Measurements from ENCODE around the gene C11orf65.
A peak's percentile ranks its signal among the peaks of the same experiment; 100 is the strongest.

C11orf65 gene

DNA sequence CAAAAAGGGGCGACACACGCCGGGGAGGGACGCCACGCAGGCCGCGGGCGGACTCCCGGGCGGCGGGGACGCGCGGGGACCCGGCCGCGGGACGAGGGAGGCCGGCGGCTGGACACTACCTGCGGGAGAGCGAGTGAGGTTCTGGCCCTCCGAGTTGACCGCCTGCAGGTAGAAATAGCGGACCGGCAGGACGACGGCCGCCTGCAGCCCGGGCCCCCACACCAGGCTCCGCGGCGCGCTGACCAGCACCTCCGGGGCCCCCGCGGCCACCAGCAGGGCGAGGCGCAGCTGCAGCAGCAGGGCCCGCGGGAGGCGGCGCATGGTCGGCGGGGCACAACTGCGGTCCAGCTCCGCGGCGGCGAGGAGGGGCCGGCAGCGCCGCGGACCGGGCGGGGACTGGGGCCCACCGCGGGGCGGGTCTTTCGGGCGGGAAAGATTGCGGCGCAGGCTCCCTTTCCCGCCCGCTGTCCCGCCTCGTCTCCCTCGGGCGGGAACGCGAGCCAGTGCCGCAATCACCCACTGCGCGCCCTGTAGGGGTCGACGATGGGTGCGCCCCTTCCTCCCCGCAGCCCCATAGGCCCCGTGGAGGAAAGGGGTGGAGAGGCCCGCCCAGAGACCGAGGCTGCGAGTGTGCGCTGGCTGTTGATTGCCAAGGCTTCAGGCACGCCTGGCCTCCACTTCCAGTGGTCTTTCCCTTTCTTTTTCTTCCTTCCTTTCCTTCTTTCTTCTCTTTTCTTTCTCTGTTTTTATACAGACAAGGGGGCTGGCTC is 30.9 kb upstream of the C11orf65 start, which contains the start of gene POGLUT3 (continued):
- TF ChIP-seq ZNF426 (tag by site-specific recombination; IDR thresholded peaks at IDR 0.05) = no peak
- TF ChIP-seq TRIM28 (IDR thresholded peaks at IDR 0.05; ENCODE audit: borderline replicate concordance, low read length) = no peak
- TF ChIP-seq ZXDB (tag by site-specific recombination; IDR thresholded peaks at IDR 0.05) = peak; percentile 70
- TF ChIP-seq ZNF544 (tag by site-specific recombination; IDR thresholded peaks at IDR 0.05) = no peak
- TF ChIP-seq, protein P1, sequence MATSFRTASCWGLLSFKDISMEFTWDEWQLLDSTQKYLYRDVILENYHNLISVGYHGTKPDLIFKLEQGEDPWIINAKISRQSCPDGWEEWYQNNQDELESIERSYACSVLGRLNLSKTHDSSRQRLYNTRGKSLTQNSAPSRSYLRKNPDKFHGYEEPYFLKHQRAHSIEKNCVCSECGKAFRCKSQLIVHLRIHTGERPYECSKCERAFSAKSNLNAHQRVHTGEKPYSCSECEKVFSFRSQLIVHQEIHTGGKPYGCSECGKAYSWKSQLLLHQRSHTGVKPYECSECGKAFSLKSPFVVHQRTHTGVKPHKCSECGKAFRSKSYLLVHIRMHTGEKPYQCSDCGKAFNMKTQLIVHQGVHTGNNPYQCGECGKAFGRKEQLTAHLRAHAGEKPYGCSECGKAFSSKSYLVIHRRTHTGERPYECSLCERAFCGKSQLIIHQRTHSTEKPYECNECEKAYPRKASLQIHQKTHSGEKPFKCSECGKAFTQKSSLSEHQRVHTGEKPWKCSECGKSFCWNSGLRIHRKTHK (tag by site-specific recombination; IDR thresholded peaks at IDR 0.05) = no peak
- TF ChIP-seq WT1 (tag by site-specific recombination; IDR thresholded peaks at IDR 0.05) = peak; percentile 62; the same call in 1 of the 2 replicates
- TF ChIP-seq KLF10 (tag by site-specific recombination; IDR thresholded peaks at IDR 0.05) = no peak
- TF ChIP-seq ZNF600 (tag by site-specific recombination; IDR thresholded peaks at IDR 0.05) = peak; percentile 48; the same call in 1 of the 2 replicates
- TF ChIP-seq, protein P2, sequence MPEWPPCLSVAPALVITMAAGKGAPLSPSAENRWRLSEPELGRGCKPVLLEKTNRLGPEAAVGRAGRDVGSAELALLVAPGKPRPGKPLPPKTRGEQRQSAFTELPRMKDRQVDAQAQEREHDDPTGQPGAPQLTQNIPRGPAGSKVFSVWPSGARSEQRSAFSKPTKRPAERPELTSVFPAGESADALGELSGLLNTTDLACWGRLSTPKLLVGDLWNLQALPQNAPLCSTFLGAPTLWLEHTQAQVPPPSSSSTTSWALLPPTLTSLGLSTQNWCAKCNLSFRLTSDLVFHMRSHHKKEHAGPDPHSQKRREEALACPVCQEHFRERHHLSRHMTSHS (tag by site-specific recombination; IDR thresholded peaks at IDR 0.05) = no peak
- no peak for TF ChIP-seq ZNF324 (tag by site-specific recombination; IDR thresholded peaks at IDR 0.05)
- no peak for TF ChIP-seq MEIS1 (CRISPR knock-in tag; IDR thresholded peaks at IDR 0.05; ENCODE audit: borderline replicate concordance)
- TF ChIP-seq ZBTB17 (tag by site-specific recombination; IDR thresholded peaks at IDR 0.05) = peak; percentile 46
- peak; percentile 89 for TF ChIP-seq ZNF660 (tag by site-specific recombination; IDR thresholded peaks at IDR 0.05)

DNA sequence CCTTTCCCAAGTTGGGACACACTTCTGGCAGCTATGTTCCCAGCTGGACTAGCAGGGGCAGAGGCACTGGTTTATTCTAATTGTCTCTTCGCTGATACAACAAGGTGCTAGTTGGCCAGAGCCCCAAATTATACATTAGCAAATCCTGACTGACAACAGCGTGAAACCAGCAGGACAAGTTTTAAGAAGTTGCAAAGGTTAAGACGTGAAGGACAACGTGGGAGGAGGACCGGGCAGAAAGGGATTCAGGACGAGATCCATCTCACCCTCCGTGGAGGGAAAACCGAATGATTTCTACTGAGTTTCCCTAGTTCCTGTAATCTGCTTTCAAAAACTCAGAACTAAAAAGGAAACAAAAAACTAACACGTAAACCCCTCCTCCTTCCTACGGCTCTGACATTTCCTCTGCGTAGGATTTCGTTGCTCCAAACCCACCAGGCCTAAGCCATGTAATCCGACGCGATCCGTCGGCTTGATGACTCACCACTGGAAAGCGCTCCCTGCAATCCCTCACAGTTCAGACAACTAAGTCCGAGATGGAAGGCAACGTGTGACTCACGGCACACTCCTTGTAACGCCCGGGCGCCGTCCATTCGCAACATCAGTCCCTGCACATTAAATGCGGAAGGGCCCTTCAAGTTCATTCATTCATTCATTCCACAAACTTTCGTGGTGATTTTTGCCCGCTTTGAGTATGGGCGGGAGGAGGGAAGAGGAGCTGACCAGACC is 30.2 kb upstream of the C11orf65 start:
- H3K9me3 ChIP-seq (ENCODE audit: control insufficient read depth, insufficient read depth, low read depth, low read length) = no peaks in the 10 kb centered on the region
- POLR2A ChIA-PET = interaction anchor here (0.6 to 1.4 kb wide), 4 partner anchors 18 to 236 kb away, joined by 3 to 7 read pairs (median 3); partner anchors contain the start of gene EXPH5
- peak overlapping the region; percentile 56 for H3K4me3 ChIP-seq (ENCODE audit: low read depth, low read length)
- peak overlapping the region; percentile 90 for H3K27ac ChIP-seq (ENCODE audit: extremely low read depth, low read depth, low read length)
- no peaks in the 10 kb centered on the region for H3K4me1 ChIP-seq (ENCODE audit: control insufficient read depth, insufficient read depth, low read length)
- CTCF ChIA-PET = interaction anchor here (0.7 kb wide), 1 partner anchor 1025 kb away, joined by 3 read pairs; no protein-coding TSS in a partner anchor
- peaks cover 0 to 4% of the 10 kb centered on the region in 2 experiments; a peak in 1 of 3 replicates for H3K36me3 ChIP-seq (ENCODE audit: control insufficient read depth in 2 of 2, insufficient read depth in 1 of 2, low read length in 2 of 2)
- TF ChIP-seq ZNF366 (tag by site-specific recombination; conservative IDR thresholded peaks at IDR 0.05) (peak; percentile 79), ZFHX2 (tag by site-specific recombination; conservative IDR thresholded peaks at IDR 0.05) (peak; percentile 68), ZBTB21 (tag by site-specific recombination; IDR thresholded peaks at IDR 0.05) (peak; percentile 67; the same call in 1 of the 2 replicates), ZNF76 (tag by site-specific recombination; IDR thresholded peaks at IDR 0.05; ENCODE audit: borderline replicate concordance, low read depth) (peak; percentile 26; the same call in 1 of the 2 replicates), IKZF3 (tag by site-specific recombination; IDR thresholded peaks at IDR 0.05) (peak; percentile 92), ZNF571 (tag by site-specific recombination; IDR thresholded peaks at IDR 0.05) (no peak), TRIM28 (IDR thresholded peaks at IDR 0.05; ENCODE audit: borderline replicate concordance, low read length) (peak; percentile 90; the same call in 1 of the 2 replicates), SP2 (tag by site-specific recombination; IDR thresholded peaks at IDR 0.05) (peak; percentile 67), ZNF2 (tag by site-specific recombination; IDR thresholded peaks at IDR 0.05) (peak; percentile 66; the same call in 1 of the 2 replicates), MYNN (tag by site-specific recombination; IDR thresholded peaks at IDR 0.05; ENCODE audit: borderline replicate concordance) (no peak), ZNF24 (tag by site-specific recombination; IDR thresholded peaks at IDR 0.05) (peak; percentile 95), ZXDB (tag by site-specific recombination; IDR thresholded peaks at IDR 0.05) (peak; percentile 80), SCRT2 (tag by site-specific recombination; IDR thresholded peaks at IDR 0.05) (no peak)
- TF ChIP-seq, protein P3, sequence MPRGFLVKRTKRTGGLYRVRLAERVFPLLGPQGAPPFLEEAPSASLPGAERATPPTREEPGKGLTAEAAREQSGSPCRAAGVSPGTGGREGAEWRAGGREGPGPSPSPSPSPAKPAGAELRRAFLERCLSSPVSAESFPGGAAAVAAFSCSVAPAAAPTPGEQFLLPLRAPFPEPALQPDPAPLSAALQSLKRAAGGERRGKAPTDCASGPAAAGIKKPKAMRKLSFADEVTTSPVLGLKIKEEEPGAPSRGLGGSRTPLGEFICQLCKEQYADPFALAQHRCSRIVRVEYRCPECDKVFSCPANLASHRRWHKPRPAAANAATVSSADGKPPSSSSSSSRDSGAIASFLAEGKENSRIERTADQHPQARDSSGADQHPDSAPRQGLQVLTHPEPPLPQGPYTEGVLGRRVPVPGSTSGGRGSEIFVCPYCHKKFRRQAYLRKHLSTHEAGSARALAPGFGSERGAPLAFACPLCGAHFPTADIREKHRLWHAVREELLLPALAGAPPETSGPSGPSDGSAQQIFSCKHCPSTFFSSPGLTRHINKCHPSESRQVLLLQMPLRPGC (tag by site-specific recombination; IDR thresholded peaks at IDR 0.05) = peak; percentile 93
- TF ChIP-seq, protein P4, sequence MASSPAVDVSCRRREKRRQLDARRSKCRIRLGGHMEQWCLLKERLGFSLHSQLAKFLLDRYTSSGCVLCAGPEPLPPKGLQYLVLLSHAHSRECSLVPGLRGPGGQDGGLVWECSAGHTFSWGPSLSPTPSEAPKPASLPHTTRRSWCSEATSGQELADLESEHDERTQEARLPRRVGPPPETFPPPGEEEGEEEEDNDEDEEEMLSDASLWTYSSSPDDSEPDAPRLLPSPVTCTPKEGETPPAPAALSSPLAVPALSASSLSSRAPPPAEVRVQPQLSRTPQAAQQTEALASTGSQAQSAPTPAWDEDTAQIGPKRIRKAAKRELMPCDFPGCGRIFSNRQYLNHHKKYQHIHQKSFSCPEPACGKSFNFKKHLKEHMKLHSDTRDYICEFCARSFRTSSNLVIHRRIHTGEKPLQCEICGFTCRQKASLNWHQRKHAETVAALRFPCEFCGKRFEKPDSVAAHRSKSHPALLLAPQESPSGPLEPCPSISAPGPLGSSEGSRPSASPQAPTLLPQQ (tag by site-specific recombination; IDR thresholded peaks at IDR 0.05) = peak; percentile 51
- TF ChIP-seq, protein P5, sequence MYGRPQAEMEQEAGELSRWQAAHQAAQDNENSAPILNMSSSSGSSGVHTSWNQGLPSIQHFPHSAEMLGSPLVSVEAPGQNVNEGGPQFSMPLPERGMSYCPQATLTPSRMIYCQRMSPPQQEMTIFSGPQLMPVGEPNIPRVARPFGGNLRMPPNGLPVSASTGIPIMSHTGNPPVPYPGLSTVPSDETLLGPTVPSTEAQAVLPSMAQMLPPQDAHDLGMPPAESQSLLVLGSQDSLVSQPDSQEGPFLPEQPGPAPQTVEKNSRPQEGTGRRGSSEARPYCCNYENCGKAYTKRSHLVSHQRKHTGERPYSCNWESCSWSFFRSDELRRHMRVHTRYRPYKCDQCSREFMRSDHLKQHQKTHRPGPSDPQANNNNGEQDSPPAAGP (tag by site-specific recombination; IDR thresholded peaks at IDR 0.05) = peak; percentile 80

Data from HEK293 (cell line).